Cardiac muscle cell (in vitro differentiated cells and primary cell): ENCODE results near the gene HIVEP3. TPM values are rescaled to one million over a fixed set of nuclear protein-coding genes. Genes with fewer than 3 reads are reported as not detected.
A peak's percentile ranks its signal among the peaks of the same experiment; 100 is the strongest.

Experiments
- DNase-seq, 2 donors: peaks; one replicate each; pipeline versions ENCODE4 v3.0.0 to v3.0.0-alpha.2; 2010 to 2017; ENCODE audit warnings: low read depth in 1 of 2, low spot score in 1 of 2
- H3K27ac ChIP-seq: fragments of 200-600 bp; sonication (generic); 2 replicates; pipeline ENCODE4 v1.5.1; 2016
- H3K27me3 ChIP-seq: fragments of 200-600 bp; sonication (generic); 2 replicates; pipeline ENCODE4 v1.6.0; 2016; ENCODE audit warnings: control low read depth
- H3K36me3 ChIP-seq: fragments of 200-600 bp; sonication (generic); 2 replicates; pipeline ENCODE4 v1.5.1; 2016; ENCODE audit warnings: control low read depth
- H3K4me1 ChIP-seq: fragments of 200-600 bp; sonication (generic); 2 replicates; pipeline ENCODE4 v1.8.1; 2017; ENCODE audit warnings: low read depth, mild to moderate bottlenecking, mixed run types
- H3K4me3 ChIP-seq: fragments of 200-600 bp; sonication (generic); 2 replicates; pipeline ENCODE4 v1.5.1; 2016; ENCODE audit warnings: mild to moderate bottlenecking
- H3K9me3 ChIP-seq: fragments of 200-600 bp; sonication (generic); 2 replicates; pipeline ENCODE4 v1.5.1; 2017; ENCODE audit warnings: low read depth, mild to moderate bottlenecking, control low read depth
- CTCF ChIP-seq: IDR thresholded peaks from 2 replicates; pipeline ENCODE4 v1.5.1; 2012; ENCODE audit warnings: low read depth, mild to moderate bottlenecking, low read length
- polyA plus RNA-seq: library from polyadenylated mRNA; unstranded; fragments of >200 nt; fragmentation: Nextera tagmentation; extraction: Ambion mirVana; gene quantifications from 2 replicates; pipeline ENCODE4 v1.2.1, GENCODE V29; 2016
- total RNA-seq: library from RNA; depleted of rRNA; stranded (reverse); fragments of >200 nt; gene quantifications from 2 replicates; pipeline ENCODE4 v1.2.3, GENCODE V29; 2016

The HIVEP3 gene
- total RNA-seq (0.42 TPM in 2 replicates), polyA plus RNA-seq (0.62 and 1.4 TPM in 2 replicates)

DNA sequence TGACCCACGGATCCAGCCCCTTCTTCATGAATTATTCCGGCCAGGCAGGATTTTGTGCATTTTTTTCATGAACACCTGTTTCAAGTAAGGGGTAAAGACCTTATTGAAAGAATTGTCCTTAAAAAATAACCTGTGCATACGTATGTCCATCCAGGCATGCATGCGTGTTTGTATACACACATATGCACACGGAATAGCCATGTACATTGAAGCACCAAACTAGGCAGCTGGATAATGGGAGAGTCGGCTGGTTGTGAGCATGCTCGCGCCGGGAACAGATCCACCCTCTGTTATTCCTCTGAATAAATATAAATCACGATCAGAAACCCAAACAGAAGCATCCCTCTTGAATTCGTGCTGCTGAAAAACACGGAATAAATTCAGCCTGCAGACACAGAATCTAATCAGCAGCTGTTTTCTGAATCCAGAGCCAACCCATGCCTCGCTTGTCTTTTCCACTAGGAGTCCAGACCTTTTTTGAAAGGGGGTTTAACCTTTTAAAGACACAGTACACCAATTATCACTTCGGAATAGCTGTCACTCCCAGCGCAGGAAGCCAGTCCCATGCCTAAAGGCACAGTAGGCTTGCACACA is at the start of gene HIVEP3:
Gene HIVEP3, minus strand, starts transcription at position 473 of the 594 bp plus-strand sequence.
- Histone ChIP-seq H3K9me3 (no peaks in the 10 kb centered on the region), H3K27ac (no peak within 1 kb of the TSS), H3K36me3 (no peaks in the 10 kb centered on the region), H3K27me3 (peaks cover 19% of the 10 kb centered on the region), H3K4me1 (peaks cover 7% of the 10 kb centered on the region), H3K4me3 (peak within 1 kb of the TSS; percentile 54)
- TF ChIP-seq CTCF: peak; percentile 7
- DNase-seq: peak; percentile 37 to 59

- DNase-seq: no peak
- no peak overlapping the region for H3K4me3 ChIP-seq
Observed at GRCh38 chr1:41964400-41964799, 45.7 kb upstream of the HIVEP3 start.

GRCh38 chr1:41963636-41964035 is 44.9 kb upstream of the HIVEP3 start:
- TF ChIP-seq CTCF: no peak
- Histone ChIP-seq H3K27ac (no peak overlapping the region), H3K9me3 (no peaks in the 10 kb centered on the region), H3K27me3 (no peaks in the 10 kb centered on the region), H3K4me3 (no peak overlapping the region), H3K4me1 (no peaks in the 10 kb centered on the region), H3K36me3 (no peaks in the 10 kb centered on the region)
- DNase-seq: peak in 1 of 2 donors; percentile 59

More at GRCh38 chr1:41964400-41964799, 45.7 kb upstream of the HIVEP3 start:
- Histone ChIP-seq H3K27ac (no peak overlapping the region), H3K4me1 (no peaks in the 10 kb centered on the region), H3K36me3 (no peaks in the 10 kb centered on the region), H3K27me3 (no peaks in the 10 kb centered on the region), H3K9me3 (no peaks in the 10 kb centered on the region)
- TF ChIP-seq CTCF: no peak

DNA sequence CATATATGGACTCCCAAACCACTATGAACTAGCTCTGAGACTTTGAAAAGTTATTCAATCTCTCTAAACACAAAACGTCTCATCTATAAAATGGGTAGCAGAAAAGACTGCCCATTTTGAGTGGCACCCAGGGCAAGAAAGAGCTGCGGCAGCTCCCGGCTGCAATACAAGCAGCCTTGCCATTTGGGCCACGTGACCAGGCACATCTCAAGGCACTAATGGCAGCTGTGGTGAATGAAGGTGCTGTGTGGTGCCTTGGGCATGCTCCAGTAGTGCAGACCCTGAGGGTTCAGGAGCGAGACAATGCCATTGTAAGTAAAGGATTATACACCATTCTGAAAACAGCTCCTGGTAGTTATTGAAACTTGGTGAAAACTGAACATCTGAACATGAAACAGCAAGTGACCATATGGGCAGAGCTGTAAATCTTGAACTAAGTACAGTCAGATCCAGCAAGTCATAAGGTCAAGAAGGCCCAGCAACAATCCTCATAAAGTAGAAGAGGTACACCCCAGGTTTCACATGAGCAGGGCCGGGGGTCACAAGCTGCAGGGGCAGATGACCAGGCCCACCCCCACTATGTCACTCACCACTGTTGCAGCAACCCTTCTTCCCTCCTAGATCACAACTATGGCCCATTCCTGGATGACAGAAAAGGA is 39.4 kb upstream of the HIVEP3 start:
- Histone ChIP-seq H3K27ac (no peak overlapping the region), H3K4me3 (no peak overlapping the region), H3K36me3 (no peaks in the 10 kb centered on the region), H3K4me1 (no peaks in the 10 kb centered on the region), H3K9me3 (no peaks in the 10 kb centered on the region), H3K27me3 (no peaks in the 10 kb centered on the region)
- no peak for TF ChIP-seq CTCF
- DNase-seq: no peak

- no peaks in the 10 kb centered on the region for H3K4me1 ChIP-seq
- TF ChIP-seq CTCF: no peak
- no peak overlapping the region for H3K27ac ChIP-seq
- no peaks in the 10 kb centered on the region for H3K27me3 ChIP-seq
- H3K36me3 ChIP-seq: no peaks in the 10 kb centered on the region
- H3K9me3 ChIP-seq: no peaks in the 10 kb centered on the region
- DNase-seq: peak in 1 of 2 donors; percentile 38
- H3K4me3 ChIP-seq: no peak overlapping the region
Observed at GRCh38 chr1:41957568-41957967, 38.8 kb upstream of the HIVEP3 start.
